Sigmoid colon (tissue), 4 donors: ENCODE results near the gene ZPR1.

Experiments used
- CTCF ChIP-seq, 4 experiments: fragments of 450-650 bp in 3 of 4; fragments of 200-600 bp in 1 of 4; IDR thresholded peaks; one replicate each; pipeline ENCODE4 v1.5.1; 2016 to 2019; ENCODE audit warnings: antibody characterized with exemption in 4 of 4, mild to moderate bottlenecking in 3 of 4, moderate library complexity in 2 of 4
- EP300 ChIP-seq, 4 donors: sonication (generic); formaldehyde crosslinking; IDR thresholded peaks; one replicate each; pipeline ENCODE4 v1.6.1; 2017; ENCODE audit warnings: antibody characterized with exemption in 4 of 4
- POLR2A ChIP-seq, 2 donors: fragments of 450-650 bp; IDR thresholded peaks; one replicate each; pipeline ENCODE4 v1.6.1; 2016; ENCODE audit warnings: antibody characterized with exemption in 2 of 2, mild to moderate bottlenecking in 2 of 2, moderate library complexity in 2 of 2

- TF ChIP-seq CTCF (IDR thresholded peaks at IDR 0.05) (no peak), EP300 (IDR thresholded peaks at IDR 0.05) (no peak), POLR2A (IDR thresholded peaks at IDR 0.05) (no peak)
Measured at GRCh38 chr11:116792144-116792868, 4.5 kb upstream of the ZPR1 start.
